Fibroblast of lung (primary cell): Measurements from ENCODE around the gene GSTA2. TPM values are rescaled to one million over a fixed set of nuclear protein-coding genes. Genes with fewer than 3 reads are reported as not detected.
A peak's percentile ranks its signal among the peaks of the same experiment; 100 is the strongest.
"Not testable (repeated sequence)": the region's sequence is repeated elsewhere in the genome, so short reads cannot be mapped to it uniquely, and the experiment has no call there.

Experiments
- DNase-seq, 2 donors: peaks; one replicate each; pipeline versions ENCODE4 v3.0.0 to v3.0.0-alpha.2; 2010; ENCODE audit warnings: low read depth in 2 of 2
- H2AFZ ChIP-seq: 2 replicates; pipeline ENCODE4 v1.5.1; 2012; ENCODE audit warnings: low read length, control low read depth, inconsistent platforms
- H3K27ac ChIP-seq: 2 replicates; pipeline ENCODE4 v1.5.1; 2011; ENCODE audit warnings: low read length, control low read depth; ENCODE audit not compliant: insufficient read depth
- H3K27me3 ChIP-seq: 2 replicates; pipeline ENCODE4 v1.5.1; 2011; ENCODE audit warnings: mild to moderate bottlenecking, low read length; ENCODE audit not compliant: control insufficient read depth, insufficient read depth
- H3K36me3 ChIP-seq: 2 replicates; pipeline ENCODE4 v1.5.1; 2011; ENCODE audit warnings: low read length; ENCODE audit not compliant: control insufficient read depth, insufficient read depth
- H3K4me1 ChIP-seq: 2 replicates; pipeline ENCODE4 v1.5.1; 2011; ENCODE audit warnings: low read length; ENCODE audit not compliant: control insufficient read depth, insufficient read depth; ENCODE audit errors: extremely low read depth
- H3K4me2 ChIP-seq: 2 replicates; pipeline ENCODE4 v1.5.1; 2011; ENCODE audit warnings: low read length, control low read depth; ENCODE audit not compliant: insufficient read depth; ENCODE audit errors: extremely low read depth
- H3K4me3 ChIP-seq, 4 experiments: fragments of 200-600 bp in 1 of 4; sonication (generic) in 1 of 4; replicated peaks in 1 of 4; 2 replicates each; pipeline ENCODE4 v1.5.1; 2011 to 2016; ENCODE audit warnings: low read length in 4 of 4, low read depth in 3 of 4, mild to moderate bottlenecking in 3 of 4, control low read depth in 2 of 4, inconsistent platforms in 1 of 4, mixed read lengths in 1 of 4; ENCODE audit not compliant: insufficient read depth in 1 of 4; ENCODE audit errors: control extremely low read depth in 1 of 4
- H3K79me2 ChIP-seq: 2 replicates; pipeline ENCODE4 v1.5.1; 2012; ENCODE audit warnings: mild to moderate bottlenecking, low read length, inconsistent platforms; ENCODE audit not compliant: control insufficient read depth, insufficient read depth
- H3K9ac ChIP-seq: 2 replicates; pipeline ENCODE4 v1.5.1; 2011; ENCODE audit warnings: mild to moderate bottlenecking, low read length, control low read depth; ENCODE audit not compliant: insufficient read depth
- H3K9me3 ChIP-seq: 2 replicates; pipeline ENCODE4 v1.5.1; 2012; ENCODE audit warnings: low read depth, low read length; ENCODE audit not compliant: control insufficient read depth, insufficient read depth
- H4K20me1 ChIP-seq: 2 replicates; pipeline ENCODE4 v1.5.1; 2011; ENCODE audit warnings: low read length; ENCODE audit not compliant: control insufficient read depth, insufficient read depth; ENCODE audit errors: extremely low read depth
- EZH2 ChIP-seq: IDR thresholded peaks from 2 replicates; pipeline ENCODE4 v1.5.1; 2012; ENCODE audit warnings: low read length, control low read depth, mild to moderate bottlenecking; ENCODE audit errors: missing control alignments
- polyA plus RNA-seq, 2 donors: library from polyadenylated mRNA; depleted of rRNA in 1 of 2; stranded (reverse) in 1 of 2; unstranded in 1 of 2; fragments of >200 nt; gene quantifications; 2 replicates each; pipeline ENCODE4 v1.2.1, GENCODE V29; 2011 to 2012; ENCODE audit warnings: missing spikeins in 1 of 2
- total RNA-seq: library from RNA; depleted of rRNA; stranded (reverse); fragments of >200 nt; gene quantifications from 2 replicates; pipeline ENCODE4 v1.2.1, GENCODE V29; 2014
- TF ChIP-seq, protein P1 (sequence below), 2 donors: IDR thresholded peaks in 1 of 2; conservative IDR thresholded peaks in 1 of 2; 1 replicate in 1 of 2; 2 replicates in 1 of 2; pipeline ENCODE4 v1.5.1; 2011 to 2012; ENCODE audit warnings: low read length in 2 of 2, control low read depth in 1 of 2, inconsistent platforms in 1 of 2, low read depth in 1 of 2, mild to moderate bottlenecking in 1 of 2

Gene GSTA2
- total and polyA plus RNA-seq, 2 donors (not counting 1 experiment from before 2014, with no cell fraction given): not detected

DNA sequence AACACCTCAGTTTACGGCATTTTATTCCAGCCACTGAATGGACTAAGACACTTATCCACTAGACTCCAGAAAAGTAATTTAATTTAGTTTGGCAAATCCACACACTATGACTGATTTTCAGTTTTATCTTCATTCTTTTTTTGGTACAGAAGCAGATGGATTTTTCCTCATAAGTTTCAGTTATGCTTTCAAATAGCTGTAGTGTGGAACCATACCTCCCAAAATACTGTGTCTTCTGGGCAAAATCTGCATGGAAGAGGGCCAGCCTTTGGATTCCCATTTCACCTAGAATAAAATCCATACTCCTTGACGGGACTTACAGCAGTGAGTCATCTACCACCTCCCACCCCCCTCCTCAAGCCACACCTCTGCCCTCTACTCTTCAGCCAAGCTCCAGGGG is 43.0 kb downstream of the GSTA2 start:
- no peaks in the 10 kb centered on the region for H4K20me1 ChIP-seq

DNA sequence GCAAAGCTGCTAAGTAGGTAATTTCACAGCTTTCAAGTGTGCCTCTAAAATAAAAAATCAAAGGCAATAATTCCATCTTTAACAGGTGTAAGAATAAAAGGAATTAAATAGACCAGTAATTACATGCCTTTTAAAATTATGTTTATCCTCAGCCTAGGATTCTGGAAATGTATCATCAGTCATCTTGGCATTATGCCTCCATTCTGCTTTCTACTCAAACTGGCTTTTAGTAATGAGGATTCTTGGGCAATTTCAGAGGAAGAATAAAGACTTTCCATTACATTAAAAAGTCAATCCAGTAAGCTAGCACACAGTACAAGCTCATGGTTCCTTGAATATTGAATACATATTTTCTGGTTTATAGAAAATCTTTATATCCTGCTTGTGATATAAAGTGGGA is 44.7 kb downstream of the GSTA2 start:
- DNase-seq: peak; percentile 11 to 12

More for the DNA sequence above, 43.0 kb downstream of the GSTA2 start:
- H3K36me3 ChIP-seq: no peaks in the 10 kb centered on the region
- no peak overlapping the region for H3K4me3 ChIP-seq
- H3K4me2 ChIP-seq: no peak overlapping the region
- H3K79me2 ChIP-seq: no peaks in the 10 kb centered on the region
- H3K27ac ChIP-seq: no peak overlapping the region
- H3K27me3 ChIP-seq: no peaks in the 10 kb centered on the region
- no peak overlapping the region for H2AFZ ChIP-seq
- H3K9me3 ChIP-seq: no peaks in the 10 kb centered on the region
- TF ChIP-seq EZH2: no peak
- TF ChIP-seq, protein P1, sequence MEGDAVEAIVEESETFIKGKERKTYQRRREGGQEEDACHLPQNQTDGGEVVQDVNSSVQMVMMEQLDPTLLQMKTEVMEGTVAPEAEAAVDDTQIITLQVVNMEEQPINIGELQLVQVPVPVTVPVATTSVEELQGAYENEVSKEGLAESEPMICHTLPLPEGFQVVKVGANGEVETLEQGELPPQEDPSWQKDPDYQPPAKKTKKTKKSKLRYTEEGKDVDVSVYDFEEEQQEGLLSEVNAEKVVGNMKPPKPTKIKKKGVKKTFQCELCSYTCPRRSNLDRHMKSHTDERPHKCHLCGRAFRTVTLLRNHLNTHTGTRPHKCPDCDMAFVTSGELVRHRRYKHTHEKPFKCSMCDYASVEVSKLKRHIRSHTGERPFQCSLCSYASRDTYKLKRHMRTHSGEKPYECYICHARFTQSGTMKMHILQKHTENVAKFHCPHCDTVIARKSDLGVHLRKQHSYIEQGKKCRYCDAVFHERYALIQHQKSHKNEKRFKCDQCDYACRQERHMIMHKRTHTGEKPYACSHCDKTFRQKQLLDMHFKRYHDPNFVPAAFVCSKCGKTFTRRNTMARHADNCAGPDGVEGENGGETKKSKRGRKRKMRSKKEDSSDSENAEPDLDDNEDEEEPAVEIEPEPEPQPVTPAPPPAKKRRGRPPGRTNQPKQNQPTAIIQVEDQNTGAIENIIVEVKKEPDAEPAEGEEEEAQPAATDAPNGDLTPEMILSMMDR (conservative IDR thresholded peaks at IDR 0.05 in 1 of 2, IDR thresholded peaks at IDR 0.05 in 1 of 2; ENCODE audit: low read depth in 1 of 2, low read length in 2 of 2): no peak
- no peaks in the 10 kb centered on the region for H3K4me1 ChIP-seq
- H3K9ac ChIP-seq: no peak overlapping the region
- DNase-seq: no peak

DNA sequence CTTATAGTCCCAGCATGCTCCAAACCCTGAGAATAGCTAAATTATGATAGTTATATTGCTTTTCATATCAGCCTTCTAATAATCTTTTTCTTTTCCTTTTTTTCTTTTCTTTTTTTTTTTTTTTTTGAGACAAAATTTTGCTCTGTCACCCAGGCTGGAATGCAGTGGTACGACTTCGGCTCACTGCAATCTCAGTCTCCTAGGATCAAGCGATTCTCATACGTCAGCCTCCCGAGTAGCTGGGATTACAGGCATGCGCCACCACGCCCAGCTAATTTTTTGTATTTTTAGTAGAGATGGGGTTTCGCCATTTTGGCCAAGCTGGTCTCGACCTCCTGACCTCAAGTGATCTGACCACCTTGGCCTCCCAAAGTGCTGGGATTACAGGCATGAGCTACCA is 48.5 kb downstream of the GSTA2 start:
- not testable (repeated sequence) for H3K27me3 ChIP-seq, H3K27ac ChIP-seq, H3K79me2 ChIP-seq, H3K4me1 ChIP-seq, H3K36me3 ChIP-seq, H3K4me3 ChIP-seq, H2AFZ ChIP-seq, H3K4me2 ChIP-seq, DNase-seq, H4K20me1 ChIP-seq, H3K9me3 ChIP-seq, H3K9ac ChIP-seq

More for the DNA sequence above, 44.7 kb downstream of the GSTA2 start:
- no peak overlapping the region for H3K27ac ChIP-seq
- no peaks in the 10 kb centered on the region for H3K9me3 ChIP-seq
- H4K20me1 ChIP-seq: no peaks in the 10 kb centered on the region
- no peaks in the 10 kb centered on the region for H3K4me1 ChIP-seq
- H3K4me2 ChIP-seq: no peak overlapping the region
- H3K27me3 ChIP-seq: no peaks in the 10 kb centered on the region
- H3K9ac ChIP-seq: no peak overlapping the region
- H2AFZ ChIP-seq: no peak overlapping the region
- TF ChIP-seq EZH2: no peak
- TF ChIP-seq, protein P1 (conservative IDR thresholded peaks at IDR 0.05 in 1 of 2, IDR thresholded peaks at IDR 0.05 in 1 of 2; ENCODE audit: low read depth in 1 of 2, low read length in 2 of 2): no peak
- H3K79me2 ChIP-seq: no peaks in the 10 kb centered on the region
- no peak overlapping the region for H3K4me3 ChIP-seq
- H3K36me3 ChIP-seq: no peaks in the 10 kb centered on the region
